Nephron (organoid): ENCODE results near the gene ATP8B4.

Experiments used
- H3K27ac Mint-ChIP-seq, 3 experiments: 2 replicates each; pipeline ENCODE4 v1.8.0; 2020; ENCODE audit warnings: mixed read lengths in 3 of 3, mild to moderate bottlenecking in 2 of 3, moderate library complexity in 1 of 3
- H3K27me3 Mint-ChIP-seq: 2 replicates; pipeline ENCODE4 v1.8.0; 2021; ENCODE audit warnings: low read depth, mild to moderate bottlenecking, moderate library complexity, mixed read lengths
- H3K36me3 Mint-ChIP-seq: 2 replicates; pipeline ENCODE4 v1.8.0; 2020; ENCODE audit warnings: low read depth, mixed read lengths
- H3K4me1 Mint-ChIP-seq: 2 replicates; pipeline ENCODE4 v1.8.0; 2020; ENCODE audit warnings: mixed read lengths
- H3K4me3 Mint-ChIP-seq, 3 experiments: 2 replicates each; pipeline ENCODE4 v1.8.0; 2020; ENCODE audit warnings: mild to moderate bottlenecking in 3 of 3, mixed read lengths in 3 of 3, moderate library complexity in 2 of 3
- H3K9me3 Mint-ChIP-seq: 2 replicates; pipeline ENCODE4 v1.8.0; 2020; ENCODE audit warnings: mixed read lengths
- CTCF ChIP-seq, 3 experiments: fragments of 200-600 bp; sonication (generic); IDR thresholded peaks; one replicate each; pipeline ENCODE4 v1.5.0; 2021; ENCODE audit warnings: antibody characterized with exemption in 3 of 3; ENCODE audit not compliant: unreplicated experiment in 3 of 3

ATP8B4 gene

GRCh38 chr15:49927189-49927861, 191.7 kb downstream of the ATP8B4 start:
- no peak for TF ChIP-seq CTCF (IDR thresholded peaks at IDR 0.05; ENCODE audit: unreplicated experiment in 3 of 3)
- H3K4me3 Mint-ChIP-seq, result no peak overlapping the region
- H3K4me1 Mint-ChIP-seq, result peaks cover 5% of the 10 kb centered on the region
- H3K9me3 Mint-ChIP-seq, result no peaks in the 10 kb centered on the region
- no peaks in the 10 kb centered on the region for H3K36me3 Mint-ChIP-seq
- H3K27ac Mint-ChIP-seq, result no peak overlapping the region
- no peaks in the 10 kb centered on the region for H3K27me3 Mint-ChIP-seq

- H3K27me3 Mint-ChIP-seq, result no peaks in the 10 kb centered on the region
- no peaks in the 10 kb centered on the region for H3K36me3 Mint-ChIP-seq
- no peak for TF ChIP-seq CTCF (IDR thresholded peaks at IDR 0.05; ENCODE audit: unreplicated experiment in 3 of 3)
- peaks cover 5% of the 10 kb centered on the region for H3K4me1 Mint-ChIP-seq
- no peaks in the 10 kb centered on the region for H3K9me3 Mint-ChIP-seq
- H3K27ac Mint-ChIP-seq, result no peak overlapping the region
- no peak overlapping the region for H3K4me3 Mint-ChIP-seq
Observed at GRCh38 chr15:49926740-49927139, 192.3 kb downstream of the ATP8B4 start.

GRCh38 chr15:49923671-49924070, 195.4 kb downstream of the ATP8B4 start:
- no peaks in the 10 kb centered on the region for H3K27me3 Mint-ChIP-seq
- H3K4me3 Mint-ChIP-seq, result no peak overlapping the region
- TF ChIP-seq CTCF (IDR thresholded peaks at IDR 0.05; ENCODE audit: unreplicated experiment in 3 of 3), result no peak
- H3K4me1 Mint-ChIP-seq, result peaks cover 12% of the 10 kb centered on the region
- H3K9me3 Mint-ChIP-seq, result no peaks in the 10 kb centered on the region
- H3K36me3 Mint-ChIP-seq, result no peaks in the 10 kb centered on the region
- H3K27ac Mint-ChIP-seq, result no peak overlapping the region

GRCh38 chr15:49919034-49919433, 200.0 kb downstream of the ATP8B4 start:
- H3K9me3 Mint-ChIP-seq, result peaks cover 8% of the 10 kb centered on the region
- H3K27ac Mint-ChIP-seq, result peak overlapping the region in 1 of 3 experiments; percentile 14
- H3K27me3 Mint-ChIP-seq, result no peaks in the 10 kb centered on the region
- H3K36me3 Mint-ChIP-seq, result no peaks in the 10 kb centered on the region
- TF ChIP-seq CTCF (IDR thresholded peaks at IDR 0.05; ENCODE audit: unreplicated experiment in 3 of 3), result no peak
- H3K4me1 Mint-ChIP-seq, result peaks cover 36% of the 10 kb centered on the region
- no peak overlapping the region for H3K4me3 Mint-ChIP-seq

- peaks cover 10% of the 10 kb centered on the region for H3K9me3 Mint-ChIP-seq
Observed at GRCh38 chr15:49918121-49918520, 200.9 kb downstream of the ATP8B4 start.

More at GRCh38 chr15:49918121-49918520, 200.9 kb downstream of the ATP8B4 start:
- H3K4me3 Mint-ChIP-seq, result no peak overlapping the region
- no peaks in the 10 kb centered on the region for H3K27me3 Mint-ChIP-seq
- peak overlapping the region; percentile 46 to 77 (median 47) for H3K27ac Mint-ChIP-seq
- TF ChIP-seq CTCF (IDR thresholded peaks at IDR 0.05; ENCODE audit: unreplicated experiment in 3 of 3), result no peak
- H3K36me3 Mint-ChIP-seq, result peaks cover 1% of the 10 kb centered on the region
- peaks cover 30% of the 10 kb centered on the region for H3K4me1 Mint-ChIP-seq
